Activated CD4-positive, alpha-beta T cell treated with anti-CD3 and anti-CD28 coated beads for 48 hours (primary cell): ENCODE data around the gene TMEM116.
A peak's percentile ranks its signal among the peaks of the same experiment; 100 is the strongest.
"Not testable (repeated sequence)": the region's sequence is repeated elsewhere in the genome, so short reads cannot be mapped to it uniquely, and the experiment has no call there.

Experiments used
- DNase-seq: peaks from one replicate; pipeline ENCODE4 v3.0.0-alpha.2; 2020

TMEM116 gene

DNA sequence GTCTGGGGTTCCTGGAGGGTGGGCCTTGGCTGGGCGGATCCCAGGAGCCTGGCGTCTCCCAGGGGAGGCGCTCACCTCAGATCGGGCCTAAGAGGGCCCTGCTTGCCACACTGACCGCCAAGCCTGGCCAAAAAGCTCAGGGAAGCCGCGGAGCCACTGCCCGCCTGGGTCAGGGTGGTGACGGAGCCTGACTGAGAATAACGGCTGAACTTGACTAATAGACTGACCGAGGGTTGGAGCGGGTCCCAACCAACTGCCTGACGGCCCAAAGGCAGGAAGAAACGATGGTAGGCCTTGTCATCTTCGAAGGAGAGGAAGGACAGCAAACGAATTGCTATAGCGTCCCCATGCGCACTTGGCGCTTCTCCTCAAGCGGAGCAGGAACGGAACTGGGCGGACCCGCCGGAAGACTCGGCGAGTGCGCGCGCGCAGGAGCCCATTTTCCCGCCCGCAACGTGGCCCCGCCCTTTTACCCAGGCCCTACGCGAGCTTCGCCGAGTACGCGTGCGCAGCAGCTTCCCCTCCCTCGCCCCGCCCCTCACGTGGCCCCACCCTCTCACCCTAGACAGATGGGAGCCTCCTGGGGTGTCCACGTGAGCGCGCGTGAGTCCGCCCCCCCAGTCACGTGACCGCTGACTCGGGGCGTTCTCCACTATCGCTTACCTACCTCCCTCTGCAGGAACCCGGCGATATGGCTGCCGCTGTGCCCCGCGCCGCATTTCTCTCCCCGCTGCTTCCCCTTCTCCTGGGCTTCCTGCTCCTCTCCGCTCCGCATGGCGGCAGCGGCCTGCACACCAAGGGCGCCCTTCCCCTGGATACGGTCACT, at the start of gene TMEM116, which contains the start of gene ERP29:
Gene TMEM116, minus strand, starts transcription at position 391 of the 826 bp plus-strand sequence. CDS start 7,895 bp downstream, outside the sequence.
Gene ERP29, plus strand, starts transcription at position 652 of the 826 bp plus-strand sequence. Its CDS starts 40 bp downstream, at position 692.
- DNase-seq: peak; percentile 100

- DNase-seq: no peak
These were observed 48.2 kb upstream of the TMEM116 start for GRCh38 chr12:112061137-112061536.

DNA sequence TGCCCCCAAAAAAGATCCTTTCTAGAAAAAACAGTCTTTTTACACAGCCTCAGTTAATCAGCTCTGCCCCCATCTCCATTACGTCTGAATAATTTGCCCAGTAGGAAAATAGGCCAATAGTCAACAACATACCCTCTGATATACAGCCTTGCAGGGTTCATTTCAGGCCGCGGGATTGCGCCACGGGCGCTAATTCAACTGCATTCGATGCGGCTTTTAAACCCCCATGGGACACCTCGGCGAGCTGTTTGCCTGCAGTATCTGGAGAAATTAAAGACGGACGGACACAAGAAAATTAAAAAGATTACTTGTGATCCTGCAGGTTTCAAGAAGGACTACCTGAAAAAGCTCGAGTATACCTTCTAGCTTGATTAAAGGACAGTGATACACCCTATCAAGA, 36.4 kb upstream of the TMEM116 start:
- DNase-seq: no peak

DNA sequence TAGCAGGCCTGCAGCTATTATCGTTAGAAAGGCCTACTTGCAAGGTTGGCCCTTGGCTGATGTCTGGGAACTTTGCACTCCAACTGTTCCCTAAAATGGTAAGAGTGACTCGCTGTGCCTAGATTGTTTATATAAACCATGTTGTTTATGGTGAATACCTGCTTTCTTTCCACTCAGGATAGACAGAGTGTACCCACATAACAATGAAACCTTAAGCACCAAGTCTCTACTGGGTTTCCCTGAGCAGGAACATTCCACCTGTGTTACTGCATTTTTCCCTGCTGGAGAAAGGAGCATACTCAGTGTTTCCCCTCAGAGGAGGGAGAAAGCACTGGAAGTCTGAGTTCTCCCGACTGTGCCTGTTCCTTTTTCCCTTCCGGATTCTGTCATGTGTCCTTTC, 33.0 kb upstream of the TMEM116 start:
- no peak for DNase-seq

DNA sequence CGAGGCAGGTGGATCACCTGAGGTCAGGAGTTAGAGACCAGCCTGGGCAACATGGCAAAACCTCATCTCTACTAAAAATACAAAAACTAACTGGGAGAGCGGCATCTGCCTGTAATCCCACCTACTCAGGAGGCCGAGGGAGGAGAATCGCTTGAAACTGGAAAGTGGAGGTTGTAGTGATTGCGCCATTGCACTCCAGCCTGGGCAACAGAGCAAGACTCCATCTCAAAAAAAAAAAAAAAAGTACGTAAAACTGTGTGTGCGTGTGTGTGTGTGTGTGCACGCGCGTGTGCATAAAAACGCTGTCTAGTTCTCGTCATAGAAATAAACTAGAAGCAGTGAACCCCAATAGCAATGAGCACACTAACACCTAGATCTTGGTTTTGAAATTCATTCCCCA, 23.6 kb upstream of the TMEM116 start:
- DNase-seq: not testable (repeated sequence)

GRCh38 chr12:112035219-112035785, 22.3 kb upstream of the TMEM116 start:
- no peak for DNase-seq

GRCh38 chr12:112032292-112032691, 19.3 kb upstream of the TMEM116 start:
- no peak for DNase-seq

DNA sequence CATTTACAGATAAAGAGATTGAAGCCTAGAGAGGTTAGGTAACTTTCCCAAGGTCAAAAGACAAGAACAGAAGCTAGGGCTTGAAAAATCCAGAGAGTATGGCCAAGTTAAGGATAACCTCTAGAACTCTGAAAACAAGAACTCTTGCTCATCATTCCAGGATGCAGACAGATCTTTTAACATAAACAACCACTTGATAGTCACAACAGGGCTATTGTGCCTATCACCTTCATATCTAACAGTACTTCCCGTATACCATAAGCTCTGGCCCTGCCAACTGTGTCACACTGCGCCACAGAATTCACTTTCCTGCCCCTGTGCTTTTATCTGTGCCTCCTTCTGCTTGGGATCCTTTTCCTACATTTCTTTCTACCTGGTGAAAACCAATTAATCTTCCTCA, 18.5 kb upstream of the TMEM116 start:
- no peak for DNase-seq

DNA sequence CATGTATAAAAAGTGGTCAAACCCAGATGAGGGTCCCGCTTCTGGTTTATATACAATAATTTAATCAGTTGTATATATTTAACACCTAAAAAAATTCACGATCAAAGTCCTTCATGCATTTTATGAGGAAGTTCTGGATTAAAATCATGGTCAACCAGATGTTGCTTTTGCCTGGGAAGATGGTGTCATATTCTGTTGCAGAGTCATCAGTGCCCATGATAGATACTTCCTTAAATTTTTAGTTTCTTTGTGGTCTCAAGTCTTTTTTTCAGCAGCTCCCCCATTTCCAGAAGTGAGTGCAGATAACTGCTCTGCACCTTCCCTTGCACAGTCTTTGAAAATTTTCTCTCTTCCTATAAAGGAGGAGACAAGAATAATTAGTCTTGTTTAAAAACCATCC, 16.3 kb upstream of the TMEM116 start:
- DNase-seq: no peak

- DNase-seq: no peak
These were observed 12.9 kb upstream of the TMEM116 start for GRCh38 chr12:112025808-112026375.

DNA sequence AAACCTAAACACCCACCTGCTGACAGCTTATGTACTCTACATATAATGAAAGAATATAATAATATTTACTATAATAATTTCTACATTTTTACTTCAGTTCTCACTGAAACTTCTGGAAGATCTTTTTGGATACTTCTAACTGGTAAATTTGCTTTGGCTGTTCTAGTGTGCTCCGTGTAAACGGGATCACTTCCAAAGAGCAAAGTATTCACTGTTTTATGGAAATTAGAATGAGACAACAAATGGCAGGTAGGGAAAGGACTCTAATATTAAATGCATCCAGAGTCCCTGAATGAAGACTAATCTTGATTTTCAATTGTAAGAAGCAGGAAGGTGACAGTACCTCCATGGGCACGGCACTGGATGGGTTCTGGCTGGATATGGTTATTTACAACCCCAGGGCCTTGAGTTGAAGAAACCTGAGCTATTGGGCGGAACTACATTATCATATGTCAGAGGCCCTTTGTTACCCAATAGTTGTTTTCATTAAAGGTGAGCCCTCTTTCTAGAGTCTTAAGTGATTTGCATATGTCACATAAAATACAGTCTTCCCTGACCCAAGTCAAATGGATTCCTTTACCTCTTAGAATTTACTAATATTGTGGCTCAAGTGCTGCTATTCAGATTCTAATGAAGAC, 10.9 kb upstream of the TMEM116 start:
- no peak for DNase-seq

DNA sequence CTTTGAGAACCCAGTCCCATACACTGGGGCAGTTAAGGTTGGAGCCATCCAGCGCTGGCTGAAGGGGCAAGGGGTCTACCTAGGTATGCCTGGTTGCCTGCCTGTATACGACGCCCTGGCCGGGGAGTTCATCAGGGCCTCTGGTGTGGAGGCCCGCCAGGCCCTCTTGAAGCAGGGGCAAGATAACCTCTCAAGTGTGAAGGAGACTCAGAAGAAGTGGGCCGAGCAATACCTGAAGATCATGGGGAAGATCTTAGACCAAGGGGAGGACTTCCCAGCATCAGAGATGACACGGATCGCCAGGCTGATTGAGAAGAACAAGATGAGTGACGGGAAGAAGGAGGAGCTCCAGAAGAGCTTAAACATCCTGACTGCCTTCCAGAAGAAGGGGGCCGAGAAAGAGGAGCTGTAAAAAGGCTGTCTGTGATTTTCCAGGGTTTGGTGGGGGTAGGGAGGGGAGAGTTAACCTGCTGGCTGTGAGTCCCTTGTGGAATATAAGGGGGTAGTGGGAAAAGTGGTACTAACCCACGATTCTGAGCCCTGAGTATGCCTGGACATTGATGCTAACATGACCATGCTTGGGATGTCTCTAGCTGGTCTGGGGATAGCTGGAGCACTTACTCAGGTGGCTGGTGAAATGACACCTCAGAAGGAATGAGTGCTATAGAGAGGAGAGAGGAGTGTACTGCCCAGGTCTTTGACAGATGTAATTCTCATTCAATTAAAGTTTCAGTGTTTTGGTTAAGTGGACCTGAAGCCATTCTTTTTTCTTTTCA, 9.5 kb upstream of the TMEM116 start:
- no peak for DNase-seq

- no peak for DNase-seq
These were observed 8.0 kb upstream of the TMEM116 start for GRCh38 chr12:112020947-112021457.

DNA sequence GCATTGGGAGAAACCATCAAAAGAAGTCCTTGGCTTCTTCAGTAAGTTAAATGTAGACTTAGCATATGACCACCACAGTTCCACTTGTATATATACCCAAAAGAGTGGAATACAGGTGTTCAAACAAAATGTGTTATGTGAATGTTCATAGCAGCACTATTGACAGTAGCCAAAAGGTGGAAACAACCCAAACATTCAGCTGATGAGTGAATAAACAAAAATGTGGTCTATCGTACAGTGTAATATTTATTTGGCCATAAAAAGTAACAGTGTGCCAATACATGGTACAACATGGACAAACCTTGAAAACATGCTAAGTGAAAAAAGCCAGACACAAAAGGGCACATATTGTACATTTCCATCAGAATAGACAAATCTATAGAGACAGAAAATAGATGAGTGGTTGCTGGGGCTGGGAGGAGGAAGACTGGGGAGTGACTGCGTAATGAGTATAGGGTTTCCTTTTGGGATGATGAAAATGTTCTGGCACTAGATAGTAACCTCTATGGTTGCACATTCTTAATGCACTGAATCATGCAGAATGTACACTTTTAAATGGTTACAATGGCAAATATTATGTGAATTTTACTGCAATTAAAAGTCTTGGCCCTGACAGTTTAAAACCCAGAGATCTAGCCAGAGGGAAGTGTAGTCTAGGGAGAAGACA, 5.7 kb upstream of the TMEM116 start:
- no peak for DNase-seq

GRCh38 chr12:112017041-112017440, 4.1 kb upstream of the TMEM116 start:
- no peak for DNase-seq

DNA sequence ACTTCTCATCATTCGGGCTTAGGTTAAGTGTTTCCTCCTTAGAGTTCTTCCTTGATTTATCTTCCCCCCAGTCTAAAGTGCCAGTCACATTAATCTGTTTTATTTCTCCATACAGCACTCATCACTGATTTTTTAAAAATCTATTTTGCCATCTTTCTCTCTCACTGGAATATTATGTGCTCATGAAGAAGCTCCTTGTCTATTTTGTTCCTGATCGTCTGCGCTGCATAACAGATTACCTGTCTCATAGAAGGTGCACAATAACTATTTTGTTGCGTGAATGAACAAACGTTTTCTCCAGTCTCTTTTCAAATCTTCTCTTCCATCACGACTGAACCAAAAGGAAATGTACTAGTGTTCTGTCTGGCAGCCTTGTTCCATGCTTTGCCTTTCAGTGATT, 3.0 kb upstream of the TMEM116 start:
- DNase-seq: no peak

GRCh38 chr12:112013601-112014402, 837 bp upstream of the TMEM116 start:
- DNase-seq: peak; percentile 81

DNA sequence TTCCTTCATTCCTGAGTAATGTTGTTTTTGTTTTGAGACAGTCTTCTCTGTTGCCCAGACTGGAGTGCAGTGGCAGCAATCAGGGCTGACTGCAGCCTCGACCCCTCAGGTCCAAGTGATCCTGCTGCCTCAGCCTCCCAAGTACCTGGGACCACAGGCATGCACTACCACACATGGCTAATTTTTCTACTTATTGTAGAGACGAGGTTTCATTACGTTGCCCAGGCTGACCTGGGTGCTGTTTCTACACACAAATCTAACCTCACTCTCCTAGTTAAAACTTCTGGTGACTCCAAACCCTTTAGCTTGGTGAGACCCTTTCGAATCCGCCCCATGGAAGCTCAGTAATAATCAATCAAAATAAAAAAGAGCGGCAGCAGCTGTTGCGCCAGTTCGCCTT, 1.3 kb downstream of the TMEM116 start:
- DNase-seq: no peak

GRCh38 chr12:112010415-112011344, 2.3 kb downstream of the TMEM116 start:
- DNase-seq: no peak

GRCh38 chr12:112009596-112009995, 3.4 kb downstream of the TMEM116 start:
- DNase-seq: not testable (repeated sequence)
